ENCODE measurements around the gene RILP.

GRCh38 chr17:1607971-1608320, 41.7 kb downstream of the RILP start:
- TF ChIP-seq CTCF (IDR thresholded peaks at IDR 0.05) (no peak), POLR2A (IDR thresholded peaks at IDR 0.05) (no peak)
